OCI-LY1 (cell line): ENCODE measurements around the gene RRAD.
"Not testable (repeated sequence)": the region's sequence is repeated elsewhere in the genome, so short reads cannot be mapped to it uniquely, and the experiment has no call there.

Source experiments
- H2AFZ ChIP-seq: fragments of 200-600 bp; sonication (generic), shearing (Covaris generic); 2 replicates; pipeline ENCODE4 v1.6.0; 2014; ENCODE audit warnings: antibody characterized with exemption, mild to moderate bottlenecking, low read length
- H3F3A ChIP-seq: fragments of 200-600 bp; sonication (generic), shearing (Covaris generic); 2 replicates; pipeline ENCODE4 v1.6.0; 2014; ENCODE audit warnings: mild to moderate bottlenecking, antibody characterized with exemption, low read length, moderate library complexity; ENCODE audit not compliant: insufficient read depth
- H3K27ac ChIP-seq: fragments of 200-600 bp; sonication (generic); 2 replicates; pipeline ENCODE4 v1.5.1; 2014; ENCODE audit warnings: low read length, mixed run types, mild to moderate bottlenecking, low read depth; ENCODE audit not compliant: poor library complexity, severe bottlenecking
- H3K27me3 ChIP-seq: fragments of 200-600 bp; sonication (generic); 2 replicates; pipeline ENCODE4 v1.6.0; 2014; ENCODE audit warnings: antibody characterized with exemption, mild to moderate bottlenecking, low read length, moderate library complexity; ENCODE audit not compliant: insufficient read depth
- H3K36me3 ChIP-seq: fragments of 200-600 bp; sonication (generic); 2 replicates; pipeline ENCODE4 v1.6.1; 2014; ENCODE audit warnings: mild to moderate bottlenecking, antibody characterized with exemption, low read length, moderate library complexity, mixed read lengths; ENCODE audit not compliant: insufficient read depth
- H3K4me1 ChIP-seq: fragments of 200-600 bp; sonication (generic); 2 replicates; pipeline ENCODE4 v1.5.1; 2014; ENCODE audit warnings: mild to moderate bottlenecking, low read length, moderate library complexity; ENCODE audit not compliant: insufficient read depth, severe bottlenecking
- H3K4me2 ChIP-seq: fragments of 200-600 bp; sonication (generic), shearing (Covaris generic); 2 replicates; pipeline ENCODE4 v1.6.1; 2014; ENCODE audit warnings: low read length
- H3K4me3 ChIP-seq: fragments of 200-600 bp; sonication (generic); 2 replicates; pipeline ENCODE4 v1.5.1; 2014; ENCODE audit warnings: low read length, low read depth, mild to moderate bottlenecking, mixed read lengths; ENCODE audit not compliant: poor library complexity, severe bottlenecking
- H3K79me2 ChIP-seq: fragments of 200-600 bp; shearing (Covaris generic); 2 replicates; pipeline ENCODE4 v1.6.1; 2016; ENCODE audit warnings: mixed run types, low read length, mixed read lengths; ENCODE audit not compliant: insufficient read depth
- H3K9ac ChIP-seq: fragments of 200-600 bp; sonication (generic), shearing (Covaris generic); 2 replicates; pipeline ENCODE4 v1.6.1; 2014; ENCODE audit warnings: mild to moderate bottlenecking, low read length, mixed read lengths
- H3K9me2 ChIP-seq: fragments of 200-600 bp; sonication (generic), shearing (Covaris generic); 2 replicates; pipeline ENCODE4 v1.6.1; 2014; ENCODE audit warnings: low read depth, mild to moderate bottlenecking, low read length, mixed read lengths
- H3K9me3 ChIP-seq: fragments of 200-600 bp; shearing (Covaris generic); 2 replicates; pipeline ENCODE4 v1.6.1; 2014; ENCODE audit warnings: low read length, mixed read lengths
- H4K20me1 ChIP-seq: fragments of 200-600 bp; sonication (generic), shearing (Covaris generic); 2 replicates; pipeline ENCODE4 v1.6.0; 2016; ENCODE audit warnings: mild to moderate bottlenecking, low read length; ENCODE audit not compliant: insufficient read depth
- CTCF ChIP-seq: fragments of 200-600 bp; sonication (generic), shearing (Covaris generic); IDR thresholded peaks from 2 replicates; pipeline ENCODE4 v1.5.1; 2017; ENCODE audit warnings: mild to moderate bottlenecking, antibody characterized with exemption, low read length, moderate library complexity, mixed read lengths
- EZH2 ChIP-seq: fragments of 200-600 bp; sonication (generic), shearing (Covaris generic); IDR thresholded peaks from 2 replicates; pipeline ENCODE4 v1.8.0; 2017; ENCODE audit warnings: borderline replicate concordance, mixed run types, mild to moderate bottlenecking, antibody characterized with exemption, low read length, moderate library complexity, mixed read lengths

The RRAD gene, protein sequence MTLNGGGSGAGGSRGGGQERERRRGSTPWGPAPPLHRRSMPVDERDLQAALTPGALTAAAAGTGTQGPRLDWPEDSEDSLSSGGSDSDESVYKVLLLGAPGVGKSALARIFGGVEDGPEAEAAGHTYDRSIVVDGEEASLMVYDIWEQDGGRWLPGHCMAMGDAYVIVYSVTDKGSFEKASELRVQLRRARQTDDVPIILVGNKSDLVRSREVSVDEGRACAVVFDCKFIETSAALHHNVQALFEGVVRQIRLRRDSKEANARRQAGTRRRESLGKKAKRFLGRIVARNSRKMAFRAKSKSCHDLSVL

GRCh38 chr16:66925322-66925840, at the start of gene RRAD:
Gene RRAD (minus strand): TSS chr16:66925535. CDS start chr16:66925179, 356 bp downstream.
- no peaks in the 10 kb centered on the region for H3K36me3 ChIP-seq
- H3K27ac ChIP-seq = no peak within 1 kb of the TSS
- H3K9ac ChIP-seq = no peak within 1 kb of the TSS
- H3F3A ChIP-seq = no peaks in the 10 kb centered on the region
- peak within 1 kb of the TSS; percentile 46 for H3K4me2 ChIP-seq
- peak within 1 kb of the TSS; percentile 36 for H3K4me3 ChIP-seq
- peaks cover 10% of the 10 kb centered on the region for H3K4me1 ChIP-seq
- H4K20me1 ChIP-seq = no peaks in the 10 kb centered on the region
- H3K27me3 ChIP-seq = 0 out of 2 replicates have a peak, but pooled peaks cover 4% of the 10 kb centered on the region
- no peaks in the 10 kb centered on the region for H3K9me2 ChIP-seq
- no peak within 1 kb of the TSS for H2AFZ ChIP-seq
- TF ChIP-seq EZH2 = no peak
- no peak for TF ChIP-seq CTCF
- no peaks in the 10 kb centered on the region for H3K9me3 ChIP-seq
- H3K79me2 ChIP-seq = no peaks in the 10 kb centered on the region

DNA sequence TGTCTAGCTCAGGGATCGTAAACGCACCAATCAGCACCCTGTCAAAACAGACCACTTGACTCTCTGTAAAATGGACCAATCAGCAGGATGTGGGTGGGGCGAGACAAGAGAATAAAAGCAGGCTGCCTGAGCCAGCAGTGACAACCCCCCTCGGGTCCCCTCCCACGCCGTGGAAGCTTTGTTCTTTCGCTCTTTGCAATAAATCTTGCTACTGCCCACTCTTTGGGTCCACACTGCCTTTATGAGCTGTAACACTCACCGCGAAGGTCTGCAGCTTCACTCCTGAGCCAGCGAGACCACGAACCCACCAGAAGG, 49.6 kb upstream of the RRAD start:
- not testable (repeated sequence) for H4K20me1 ChIP-seq, H3K9ac ChIP-seq, H3K36me3 ChIP-seq, H3F3A ChIP-seq, H3K79me2 ChIP-seq, H3K9me2 ChIP-seq, H2AFZ ChIP-seq, H3K27me3 ChIP-seq, H3K9me3 ChIP-seq, H3K27ac ChIP-seq, H3K4me1 ChIP-seq, H3K4me2 ChIP-seq, H3K4me3 ChIP-seq

GRCh38 chr16:66974156-66974931, 49.0 kb upstream of the RRAD start:
- H3K4me1 ChIP-seq, H3F3A ChIP-seq, H3K27me3 ChIP-seq, H3K27ac ChIP-seq, H3K36me3 ChIP-seq, H2AFZ ChIP-seq, H3K9me3 ChIP-seq, H3K9ac ChIP-seq, H3K4me2 ChIP-seq, H3K79me2 ChIP-seq, H3K9me2 ChIP-seq, H3K4me3 ChIP-seq, H4K20me1 ChIP-seq: not testable (repeated sequence)

- Histone ChIP-seq H3K79me2 (no peaks in the 10 kb centered on the region), H3K27ac (no peak overlapping the region), H3F3A (no peaks in the 10 kb centered on the region), H3K9ac (no peak overlapping the region), H3K36me3 (no peaks in the 10 kb centered on the region), H3K4me1 (no peaks in the 10 kb centered on the region), H2AFZ (no peak overlapping the region), H4K20me1 (no peaks in the 10 kb centered on the region), H3K27me3 (peaks cover 6% of the 10 kb centered on the region; the same call in 1 of the 2 replicates), H3K4me2 (no peak overlapping the region), H3K9me2 (no peaks in the 10 kb centered on the region), H3K4me3 (no peak overlapping the region), H3K9me3 (no peaks in the 10 kb centered on the region)
- TF ChIP-seq EZH2 (no peak), CTCF (no peak)
Measured at GRCh38 chr16:66973716-66974115, 48.4 kb upstream of the RRAD start.
